Measurements from ENCODE around the gene SHISA9. TPM values are rescaled to one million over a fixed set of nuclear protein-coding genes. Genes with fewer than 3 reads are reported as not detected.

SHISA9 gene
- total RNA-seq, 2 experiments from 2014 or later, result not detected

- CTCF ChIA-PET, result no interaction called here
Observed at GRCh38 chr16:13127144-13127543, 225.7 kb downstream of the SHISA9 start.

GRCh38 chr16:13130586-13130985, 229.2 kb downstream of the SHISA9 start:
- DNase-seq, result no peak
- Mint-ChIP-seq H3K4me3 (no peak overlapping the region), H3K27ac (no peak overlapping the region), H3K4me1 (ENCODE audit: low read depth) (no peaks in the 10 kb centered on the region), H3K9me3 (peaks cover 6% of the 10 kb centered on the region), H3K27me3 (ENCODE audit: low read depth) (no peaks in the 10 kb centered on the region), H3K36me3 (ENCODE audit: low read depth) (no peaks in the 10 kb centered on the region)
- CTCF ChIA-PET, result no interaction called here
- intact Hi-C loops (cut with micrococcal nuclease), result no loop called here

More at GRCh38 chr16:13127144-13127543, 225.7 kb downstream of the SHISA9 start:
- DNase-seq, result no peak
- Mint-ChIP-seq H3K36me3 (ENCODE audit: low read depth) (no peaks in the 10 kb centered on the region), H3K9me3 (no peaks in the 10 kb centered on the region), H3K27ac (no peak overlapping the region), H3K27me3 (ENCODE audit: low read depth) (no peaks in the 10 kb centered on the region), H3K4me3 (no peak overlapping the region), H3K4me1 (ENCODE audit: low read depth) (no peaks in the 10 kb centered on the region)
- intact Hi-C loops (cut with micrococcal nuclease), result no loop called here

GRCh38 chr16:13134836-13135235, 233.4 kb downstream of the SHISA9 start:
- H3K9me3 Mint-ChIP-seq, result peaks cover 6% of the 10 kb centered on the region
- intact Hi-C loops (cut with micrococcal nuclease), result no loop called here
- no peak for DNase-seq
- H3K36me3 Mint-ChIP-seq (ENCODE audit: low read depth), result no peaks in the 10 kb centered on the region
- H3K27me3 Mint-ChIP-seq (ENCODE audit: low read depth), result no peaks in the 10 kb centered on the region
- H3K27ac Mint-ChIP-seq, result no peak overlapping the region
- no peaks in the 10 kb centered on the region for H3K4me1 Mint-ChIP-seq (ENCODE audit: low read depth)
- CTCF ChIA-PET, result no interaction called here
- no peak overlapping the region for H3K4me3 Mint-ChIP-seq

GRCh38 chr16:13136901-13137300, 235.5 kb downstream of the SHISA9 start:
- no peaks in the 10 kb centered on the region for H3K4me1 Mint-ChIP-seq (ENCODE audit: low read depth)
- H3K9me3 Mint-ChIP-seq, result peaks cover 6% of the 10 kb centered on the region
- no peaks in the 10 kb centered on the region for H3K36me3 Mint-ChIP-seq (ENCODE audit: low read depth)
- intact Hi-C loops (cut with micrococcal nuclease), result no loop called here
- H3K27ac Mint-ChIP-seq, result no peak overlapping the region
- H3K27me3 Mint-ChIP-seq (ENCODE audit: low read depth), result peaks cover 2% of the 10 kb centered on the region
- no peak for DNase-seq
- H3K4me3 Mint-ChIP-seq, result no peak overlapping the region
- CTCF ChIA-PET, result no interaction called here

GRCh38 chr16:13138528-13138927, 237.1 kb downstream of the SHISA9 start:
- intact Hi-C loops (cut with micrococcal nuclease), result no loop called here
- H3K27ac Mint-ChIP-seq, result no peak overlapping the region

GRCh38 chr16:13139661-13140241, 238.4 kb downstream of the SHISA9 start:
- CTCF ChIA-PET, result no interaction called here
- intact Hi-C loops (cut with micrococcal nuclease), result no loop called here
- Mint-ChIP-seq H3K4me1 (ENCODE audit: low read depth) (no peaks in the 10 kb centered on the region), H3K9me3 (no peaks in the 10 kb centered on the region), H3K27me3 (ENCODE audit: low read depth) (peaks cover 2% of the 10 kb centered on the region), H3K36me3 (ENCODE audit: low read depth) (no peaks in the 10 kb centered on the region), H3K27ac (no peak overlapping the region), H3K4me3 (no peak overlapping the region)
- no peak for DNase-seq

More at GRCh38 chr16:13138528-13138927, 237.1 kb downstream of the SHISA9 start:
- no peak overlapping the region for H3K4me3 Mint-ChIP-seq
- CTCF ChIA-PET, result no interaction called here
- H3K27me3 Mint-ChIP-seq (ENCODE audit: low read depth), result peaks cover 2% of the 10 kb centered on the region
- H3K36me3 Mint-ChIP-seq (ENCODE audit: low read depth), result no peaks in the 10 kb centered on the region
- DNase-seq, result no peak
- peaks cover 6% of the 10 kb centered on the region for H3K9me3 Mint-ChIP-seq
- H3K4me1 Mint-ChIP-seq (ENCODE audit: low read depth), result no peaks in the 10 kb centered on the region

GRCh38 chr16:13143551-13143950, 242.2 kb downstream of the SHISA9 start:
- H3K4me1 Mint-ChIP-seq (ENCODE audit: low read depth), result no peaks in the 10 kb centered on the region
- no peak overlapping the region for H3K4me3 Mint-ChIP-seq
- DNase-seq, result no peak
- CTCF ChIA-PET, result no interaction called here
- peaks cover 9% of the 10 kb centered on the region for H3K27me3 Mint-ChIP-seq (ENCODE audit: low read depth)
- H3K36me3 Mint-ChIP-seq (ENCODE audit: low read depth), result no peaks in the 10 kb centered on the region
- intact Hi-C loops (cut with micrococcal nuclease), result no loop called here
- H3K9me3 Mint-ChIP-seq, result no peaks in the 10 kb centered on the region
- no peak overlapping the region for H3K27ac Mint-ChIP-seq

- Mint-ChIP-seq H3K27ac (no peak overlapping the region), H3K4me1 (ENCODE audit: low read depth) (no peaks in the 10 kb centered on the region), H3K36me3 (ENCODE audit: low read depth) (no peaks in the 10 kb centered on the region), H3K27me3 (ENCODE audit: low read depth) (peaks cover 7% of the 10 kb centered on the region), H3K9me3 (no peaks in the 10 kb centered on the region), H3K4me3 (no peak overlapping the region)
- CTCF ChIA-PET, result no interaction called here
- no peak for DNase-seq
- intact Hi-C loops (cut with micrococcal nuclease), result no loop called here
Observed at GRCh38 chr16:13146829-13147228, 245.4 kb downstream of the SHISA9 start.

- Mint-ChIP-seq H3K4me1 (ENCODE audit: low read depth) (no peaks in the 10 kb centered on the region), H3K36me3 (ENCODE audit: low read depth) (no peaks in the 10 kb centered on the region), H3K27me3 (ENCODE audit: low read depth) (peaks cover 7% of the 10 kb centered on the region), H3K9me3 (no peaks in the 10 kb centered on the region), H3K4me3 (no peak overlapping the region), H3K27ac (no peak overlapping the region)
- no peak for DNase-seq
- CTCF ChIA-PET, result no interaction called here
- intact Hi-C loops (cut with micrococcal nuclease), result no loop called here
Observed at GRCh38 chr16:13148294-13148693, 246.9 kb downstream of the SHISA9 start.

- intact Hi-C loops (cut with micrococcal nuclease), result no loop called here
- no peaks in the 10 kb centered on the region for H3K9me3 Mint-ChIP-seq
- no peaks in the 10 kb centered on the region for H3K4me1 Mint-ChIP-seq (ENCODE audit: low read depth)
- CTCF ChIA-PET, result no interaction called here
- no peak overlapping the region for H3K4me3 Mint-ChIP-seq
- no peak for DNase-seq
- H3K36me3 Mint-ChIP-seq (ENCODE audit: low read depth), result no peaks in the 10 kb centered on the region
- no peak overlapping the region for H3K27ac Mint-ChIP-seq
- peaks cover 7% of the 10 kb centered on the region for H3K27me3 Mint-ChIP-seq (ENCODE audit: low read depth)
Observed at GRCh38 chr16:13148836-13149235, 247.4 kb downstream of the SHISA9 start.

- Mint-ChIP-seq H3K27ac (no peak overlapping the region), H3K27me3 (ENCODE audit: low read depth) (peaks cover 7% of the 10 kb centered on the region), H3K9me3 (peaks cover 3% of the 10 kb centered on the region), H3K4me1 (ENCODE audit: low read depth) (no peaks in the 10 kb centered on the region), H3K36me3 (ENCODE audit: low read depth) (no peaks in the 10 kb centered on the region), H3K4me3 (no peak overlapping the region)
- intact Hi-C loops (cut with micrococcal nuclease), result no loop called here
- no peak for DNase-seq
- CTCF ChIA-PET, result no interaction called here
Observed at GRCh38 chr16:13150181-13150885, 248.9 kb downstream of the SHISA9 start.

GRCh38 chr16:13153696-13154095, 252.3 kb downstream of the SHISA9 start:
- H3K36me3 Mint-ChIP-seq (ENCODE audit: low read depth), result no peaks in the 10 kb centered on the region
- H3K4me1 Mint-ChIP-seq (ENCODE audit: low read depth), result no peaks in the 10 kb centered on the region
- peaks cover 3% of the 10 kb centered on the region for H3K9me3 Mint-ChIP-seq
- no peak overlapping the region for H3K4me3 Mint-ChIP-seq
- no peak for DNase-seq
- intact Hi-C loops (cut with micrococcal nuclease), result no loop called here
- CTCF ChIA-PET, result no interaction called here
- no peak overlapping the region for H3K27ac Mint-ChIP-seq
- no peaks in the 10 kb centered on the region for H3K27me3 Mint-ChIP-seq (ENCODE audit: low read depth)

GRCh38 chr16:13154799-13155198, 253.4 kb downstream of the SHISA9 start:
- no peak for DNase-seq
- CTCF ChIA-PET, result no interaction called here
- Mint-ChIP-seq H3K4me1 (ENCODE audit: low read depth) (no peaks in the 10 kb centered on the region), H3K9me3 (peaks cover 3% of the 10 kb centered on the region), H3K27me3 (ENCODE audit: low read depth) (no peaks in the 10 kb centered on the region), H3K4me3 (no peak overlapping the region), H3K27ac (no peak overlapping the region), H3K36me3 (ENCODE audit: low read depth) (no peaks in the 10 kb centered on the region)
- intact Hi-C loops (cut with micrococcal nuclease), result no loop called here
